K562 (cell line): Measurements from ENCODE around the gene TMEM184A. TPM values are rescaled to one million over a fixed set of nuclear protein-coding genes. Genes with fewer than 3 reads are reported as not detected.

Experiments used
- ATAC-seq: fragments of 200-7000 bp; cut with Tn5 transposase; 3 replicates; pipeline ENCODE4 v1.9.1; 2020; ENCODE audit warnings: moderate library complexity
- BruUV-seq: library from RNA; stranded (reverse); fragments of 400-500 nt; replicated peaks from 2 replicates; lab custom pipeline; 2021; lab: Mats Ljungman, UMichigan
- CTCF ChIA-PET: fragments of 300-600 bp; formaldehyde crosslinking; extraction: SDS; loops from one replicate; lab custom pipeline; 2021; ENCODE audit warnings: low intra/inter-chr PET ratio; lab: Yijun Ruan, JAX
- POLR2A ChIA-PET: fragments of 300-600, 350-650 bp; sonication (Branson Sonifier 250); formaldehyde crosslinking; extraction: SDS; loops from one replicate; lab custom pipeline; 2021; ENCODE audit warnings: antibody characterized with exemption, inconsistent platforms; lab: Yijun Ruan, JAX
- DNase-seq, 4 experiments: peaks; one replicate each; pipeline versions ENCODE4 v3.0.0 to v3.0.0-alpha.2; 2011 to 2018; ENCODE audit warnings: low spot score in 3 of 4, mixed read lengths in 3 of 4; ENCODE audit errors: extremely low read depth in 1 of 4
- FAIRE-seq: peaks from 2 replicates; lab custom pipeline; 2011; peaks lifted over from hg19 to GRCh38; lab: Jason Lieb, UNC
- H2AFZ ChIP-seq: 2 replicates; pipeline ENCODE4 v1.6.0; 2011; ENCODE audit warnings: low read depth, low read length, control low read depth, inconsistent platforms
- H3K27ac ChIP-seq: fragments of 200-600 bp; 3 replicates; pipeline ENCODE4 v1.8.0; 2011; ENCODE audit warnings: low read depth, mild to moderate bottlenecking, control low read depth, inconsistent platforms, low read length, moderate library complexity, mixed read lengths; ENCODE audit errors: extremely low read depth
- H3K27me3 ChIP-seq, 2 experiments: fragments of 300-600 bp in 1 of 2; 2 replicates in 1 of 2; 3 replicates in 1 of 2; pipeline versions ENCODE4 v1.6.0 to v1.8.0; 2011; ENCODE audit warnings: inconsistent platforms in 2 of 2, low read length in 2 of 2, mild to moderate bottlenecking in 1 of 2, mixed read lengths in 1 of 2, moderate library complexity in 1 of 2; ENCODE audit not compliant: control insufficient read depth in 2 of 2, insufficient read depth in 2 of 2
- H3K36me3 ChIP-seq: fragments of 300-600 bp; 3 replicates; pipeline ENCODE4 v1.8.0; 2011; ENCODE audit warnings: mild to moderate bottlenecking, low read length, inconsistent platforms; ENCODE audit not compliant: control insufficient read depth, insufficient read depth
- H3K4me1 ChIP-seq, 2 experiments: fragments of 200-600 bp in 1 of 2; replicated peaks in 1 of 2; 2 replicates in 1 of 2; 3 replicates in 1 of 2; pipeline versions ENCODE4 v1.5.1 to v1.8.0; 2011; ENCODE audit warnings: inconsistent platforms in 2 of 2, low read length in 2 of 2, mild to moderate bottlenecking in 1 of 2, mixed read lengths in 1 of 2, moderate library complexity in 1 of 2; ENCODE audit not compliant: control insufficient read depth in 2 of 2, insufficient read depth in 2 of 2
- H3K4me2 ChIP-seq: 2 replicates; pipeline ENCODE4 v1.6.1; 2011; ENCODE audit warnings: low read length, control low read depth, inconsistent platforms, mixed read lengths; ENCODE audit not compliant: insufficient read depth
- H3K4me3 ChIP-seq: fragments of 200-600 bp; sonication (generic), shearing (Covaris generic); 2 replicates; pipeline ENCODE4 v1.5.1; 2016; ENCODE audit warnings: control low read depth, inconsistent platforms
- H3K79me2 ChIP-seq: fragments of 200-600 bp; 3 replicates; pipeline ENCODE4 v1.8.0; 2011; ENCODE audit warnings: low read length, inconsistent platforms; ENCODE audit not compliant: control insufficient read depth, insufficient read depth
- H3K9ac ChIP-seq, 2 experiments: 2 replicates each; pipeline versions ENCODE4 v1.6.0 to v1.6.1; 2011; ENCODE audit warnings: low read depth in 2 of 2, low read length in 2 of 2, control low read depth in 1 of 2, inconsistent platforms in 1 of 2, mild to moderate bottlenecking in 1 of 2, mixed read lengths in 1 of 2; ENCODE audit not compliant: insufficient read depth in 1 of 2
- H3K9me1 ChIP-seq: one replicate; pipeline ENCODE4 v1.6.0; 2011; ENCODE audit warnings: inconsistent platforms, mild to moderate bottlenecking, low read length, moderate library complexity; ENCODE audit not compliant: control insufficient read depth, insufficient read depth
- H3K9me3 ChIP-seq: replicated peaks from 2 replicates; pipeline ENCODE4 v1.5.1; 2011; ENCODE audit warnings: low read depth, low read length, inconsistent platforms; ENCODE audit not compliant: control insufficient read depth, insufficient read depth
- H4K20me1 ChIP-seq: replicated peaks from 2 replicates; pipeline ENCODE4 v1.6.1; 2011; ENCODE audit warnings: low read length, inconsistent platforms, mixed read lengths; ENCODE audit not compliant: control insufficient read depth, insufficient read depth
- ARNT ChIP-seq, 2 experiments: fragments of 450-650 bp; IDR thresholded peaks; 2 replicates each; pipeline ENCODE4 v1.6.1; 2016; ENCODE audit warnings: mild to moderate bottlenecking in 1 of 2
- CXXC5 ChIP-seq: fragments of 250-450 bp; sonication (Bioruptor Pico); IDR thresholded peaks from 2 replicates; pipeline ENCODE4 v1.8.0; 2022; ENCODE audit warnings: inconsistent platforms, mild to moderate bottlenecking, moderate library complexity
- EZH2 ChIP-seq: IDR thresholded peaks from 2 replicates; pipeline ENCODE4 v1.6.1; 2012; ENCODE audit warnings: low read depth, mild to moderate bottlenecking, inconsistent platforms, low read length, borderline replicate concordance
- FOSL1 ChIP-seq: fragments of 200-800 bp; sonication (Bioruptor generic); conservative IDR thresholded peaks from 2 replicates; pipeline ENCODE4 v1.6.1; 2016; ENCODE audit warnings: missing genetic modification characterization, missing compliant biosample characterization
- NCOA4 ChIP-seq: fragments of 450-650 bp; IDR thresholded peaks from 2 replicates; pipeline ENCODE4 v1.6.1; 2018; ENCODE audit warnings: mild to moderate bottlenecking; ENCODE audit not compliant: partially characterized antibody
- SAFB ChIP-seq: fragments of 200-400 bp; formaldehyde crosslinking; IDR thresholded peaks from 2 replicates; pipeline ENCODE4 v1.6.1; 2017; ENCODE audit warnings: low read depth, low read length, borderline replicate concordance
- TAL1 ChIP-seq: fragments of 450-650 bp; IDR thresholded peaks from 2 replicates; pipeline ENCODE4 v1.6.1; 2016; ENCODE audit warnings: mild to moderate bottlenecking
- WGBS: fragments of 100-300 bp; shearing (Covaris generic); methylation state at CpG from one replicate; pipeline ENCODE4 v1.1.6; 2016; ENCODE audit warnings: low coverage, mixed read lengths; ENCODE audit not compliant: insufficient coverage; ENCODE audit errors: missing lambda C conversion rate; 5-methylcytosine and 5-hydroxymethylcytosine counted together
- in situ Hi-C: fragments of 300-500 bp; cut with MboI; formaldehyde crosslinking; loops from 4 replicates; pipeline ENCODE4 v1.15.0; 2018; ENCODE audit warnings: inconsistent platforms, mixed read lengths
- intact Hi-C: fragments of 100-400 bp; cut with micrococcal nuclease; formaldehyde crosslinking; loops from 2 replicates; pipeline ENCODE4 v1.14.2; 2022
- polyA plus RNA-seq, 8 experiments: library from polyadenylated mRNA; depleted of rRNA in 4 of 8; stranded (reverse) in 5 of 8; unstranded in 3 of 8; fragments of >200 nt; fragmentation: Nextera tagmentation in 2 of 8; fragmentation: Illumina TruSeq in 1 of 8; extraction: Ambion mirVana in 2 of 8; extraction: Trizol in 1 of 8; gene quantifications; 2 replicates each; pipeline versions ENCODE4 v1.2.1 to v1.2.3, GENCODE V29; 2011 to 2014; ENCODE audit warnings: inconsistent platforms in 1 of 8, missing spikeins in 1 of 8
- total RNA-seq, 7 experiments: library from RNA; depleted of rRNA in 6 of 7; stranded (reverse); fragments of >200 nt in 6 of 7; fragmentation: Illumina TruSeq in 2 of 7; extraction: Trizol in 2 of 7; gene quantifications; 2 replicates each; pipeline versions ENCODE4 v1.2.1 to v1.2.3, GENCODE V29; 2011 to 2021; ENCODE audit warnings: low replicate concordance in 1 of 7
- TF ChIP-seq, protein P1 (sequence below): fragments of 450-650 bp; IDR thresholded peaks from 2 replicates; pipeline ENCODE4 v1.6.1; 2016; ENCODE audit warnings: low read depth, mild to moderate bottlenecking, moderate library complexity
- TF ChIP-seq, protein P2 (sequence below): fragments of 250-450 bp; sonication (Bioruptor Pico); IDR thresholded peaks from 2 replicates; pipeline ENCODE4 v1.5.0; 2021
- TF ChIP-seq, protein P3 (sequence below), 2 experiments: IDR thresholded peaks in 1 of 2; conservative IDR thresholded peaks in 1 of 2; 2 replicates each; pipeline ENCODE4 v1.6.1; 2016; ENCODE audit warnings: low read depth in 2 of 2, mild to moderate bottlenecking in 1 of 2, missing compliant biosample characterization in 1 of 2, missing genetic modification characterization in 1 of 2, moderate library complexity in 1 of 2
- TF ChIP-seq, protein P4 (sequence below): fragments of 250-450 bp; sonication (Bioruptor Pico); IDR thresholded peaks from 2 replicates; pipeline ENCODE4 v1.5.0; 2022; ENCODE audit warnings: mild to moderate bottlenecking
- TF ChIP-seq, protein P5 (sequence below): conservative IDR thresholded peaks from 2 replicates; pipeline ENCODE4 v1.6.1; 2011; ENCODE audit warnings: low read depth, mild to moderate bottlenecking, low read length; ENCODE audit not compliant: control insufficient read depth

Gene TMEM184A
- total and polyA plus RNA-seq, 9 of the 15 experiments (the other 6 are each of a cell fraction or from before 2014, with no cell fraction given): 0.10 to 0.18 (median 0.11) TPM; not detected in 6

DNA sequence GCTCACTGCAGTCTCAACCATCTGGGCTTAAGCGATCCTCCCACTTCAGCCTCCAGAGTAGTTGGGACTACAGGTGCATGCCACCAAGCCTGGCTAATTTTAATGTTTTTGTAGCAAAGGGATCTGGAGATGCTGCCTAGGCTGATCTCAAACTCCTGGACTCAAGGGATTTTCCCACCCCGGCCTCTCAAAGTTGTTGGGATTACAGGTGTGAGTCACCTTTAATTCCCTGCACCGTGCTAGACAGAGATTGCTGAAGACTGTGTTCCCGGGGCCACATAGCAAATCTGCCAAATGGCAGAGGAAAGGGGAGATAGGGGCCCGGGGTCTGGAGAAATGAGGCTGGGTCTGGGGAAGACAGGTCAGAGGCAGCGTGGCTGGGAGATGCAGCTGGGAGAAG lies 34.5 kb upstream of the TMEM184A start:
- Histone ChIP-seq H3K9me1 (no peaks in the 10 kb centered on the region), H3K27ac (no peak overlapping the region), H3K27me3 (peaks cover 60 to 76% of the 10 kb centered on the region in 2 experiments), H3K9ac (no peak overlapping the region), H4K20me1 (peaks cover 8% of the 10 kb centered on the region; the same call in 1 of the 2 replicates), H3K4me3 (no peak overlapping the region), H3K79me2 (no peaks in the 10 kb centered on the region), H2AFZ (no peak overlapping the region), H3K9me3 (no peaks in the 10 kb centered on the region), H3K4me2 (no peak overlapping the region), H3K36me3 (no peaks in the 10 kb centered on the region), H3K4me1 (peaks cover 0 to 31% of the 10 kb centered on the region in 2 experiments; a peak in 2 of 5 replicates)
- intact Hi-C loops (no loop called here), in situ Hi-C loops (no loop called here)
- no peak for TF ChIP-seq EZH2
- TF ChIP-seq FOSL1 (tag): no peak
- TF ChIP-seq, protein P1, sequence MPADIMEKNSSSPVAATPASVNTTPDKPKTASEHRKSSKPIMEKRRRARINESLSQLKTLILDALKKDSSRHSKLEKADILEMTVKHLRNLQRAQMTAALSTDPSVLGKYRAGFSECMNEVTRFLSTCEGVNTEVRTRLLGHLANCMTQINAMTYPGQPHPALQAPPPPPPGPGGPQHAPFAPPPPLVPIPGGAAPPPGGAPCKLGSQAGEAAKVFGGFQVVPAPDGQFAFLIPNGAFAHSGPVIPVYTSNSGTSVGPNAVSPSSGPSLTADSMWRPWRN: no peak
- no peak for TF ChIP-seq ARNT (IDR thresholded peaks at IDR 0.05)
- TF ChIP-seq, protein P2, sequence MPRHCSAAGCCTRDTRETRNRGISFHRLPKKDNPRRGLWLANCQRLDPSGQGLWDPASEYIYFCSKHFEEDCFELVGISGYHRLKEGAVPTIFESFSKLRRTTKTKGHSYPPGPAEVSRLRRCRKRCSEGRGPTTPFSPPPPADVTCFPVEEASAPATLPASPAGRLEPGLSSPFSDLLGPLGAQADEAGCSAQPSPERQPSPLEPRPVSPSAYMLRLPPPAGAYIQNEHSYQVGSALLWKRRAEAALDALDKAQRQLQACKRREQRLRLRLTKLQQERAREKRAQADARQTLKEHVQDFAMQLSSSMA (CRISPR knock-in tag): no peak
- TF ChIP-seq, protein P3, sequence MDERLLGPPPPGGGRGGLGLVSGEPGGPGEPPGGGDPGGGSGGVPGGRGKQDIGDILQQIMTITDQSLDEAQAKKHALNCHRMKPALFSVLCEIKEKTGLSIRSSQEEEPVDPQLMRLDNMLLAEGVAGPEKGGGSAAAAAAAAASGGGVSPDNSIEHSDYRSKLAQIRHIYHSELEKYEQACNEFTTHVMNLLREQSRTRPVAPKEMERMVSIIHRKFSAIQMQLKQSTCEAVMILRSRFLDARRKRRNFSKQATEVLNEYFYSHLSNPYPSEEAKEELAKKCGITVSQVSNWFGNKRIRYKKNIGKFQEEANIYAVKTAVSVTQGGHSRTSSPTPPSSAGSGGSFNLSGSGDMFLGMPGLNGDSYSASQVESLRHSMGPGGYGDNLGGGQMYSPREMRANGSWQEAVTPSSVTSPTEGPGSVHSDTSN (CRISPR knock-in tag; IDR thresholded peaks at IDR 0.05; ENCODE audit: low read depth): no peak
- TF ChIP-seq, protein P3 (tag; conservative IDR thresholded peaks at IDR 0.05; ENCODE audit: low read depth): no peak
- no peak for TF ChIP-seq CXXC5 (CRISPR knock-in tag)
- no peak for TF ChIP-seq SAFB
- TF ChIP-seq, protein P4, sequence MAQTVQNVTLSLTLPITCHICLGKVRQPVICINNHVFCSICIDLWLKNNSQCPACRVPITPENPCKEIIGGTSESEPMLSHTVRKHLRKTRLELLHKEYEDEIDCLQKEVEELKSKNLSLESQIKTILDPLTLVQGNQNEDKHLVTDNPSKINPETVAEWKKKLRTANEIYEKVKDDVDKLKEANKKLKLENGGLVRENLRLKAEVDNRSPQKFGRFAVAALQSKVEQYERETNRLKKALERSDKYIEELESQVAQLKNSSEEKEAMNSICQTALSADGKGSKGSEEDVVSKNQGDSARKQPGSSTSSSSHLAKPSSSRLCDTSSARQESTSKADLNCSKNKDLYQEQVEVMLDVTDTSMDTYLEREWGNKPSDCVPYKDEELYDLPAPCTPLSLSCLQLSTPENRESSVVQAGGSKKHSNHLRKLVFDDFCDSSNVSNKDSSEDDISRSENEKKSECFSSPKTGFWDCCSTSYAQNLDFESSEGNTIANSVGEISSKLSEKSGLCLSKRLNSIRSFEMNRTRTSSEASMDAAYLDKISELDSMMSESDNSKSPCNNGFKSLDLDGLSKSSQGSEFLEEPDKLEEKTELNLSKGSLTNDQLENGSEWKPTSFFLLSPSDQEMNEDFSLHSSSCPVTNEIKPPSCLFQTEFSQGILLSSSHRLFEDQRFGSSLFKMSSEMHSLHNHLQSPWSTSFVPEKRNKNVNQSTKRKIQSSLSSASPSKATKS: no peak
- TF ChIP-seq, protein P5, sequence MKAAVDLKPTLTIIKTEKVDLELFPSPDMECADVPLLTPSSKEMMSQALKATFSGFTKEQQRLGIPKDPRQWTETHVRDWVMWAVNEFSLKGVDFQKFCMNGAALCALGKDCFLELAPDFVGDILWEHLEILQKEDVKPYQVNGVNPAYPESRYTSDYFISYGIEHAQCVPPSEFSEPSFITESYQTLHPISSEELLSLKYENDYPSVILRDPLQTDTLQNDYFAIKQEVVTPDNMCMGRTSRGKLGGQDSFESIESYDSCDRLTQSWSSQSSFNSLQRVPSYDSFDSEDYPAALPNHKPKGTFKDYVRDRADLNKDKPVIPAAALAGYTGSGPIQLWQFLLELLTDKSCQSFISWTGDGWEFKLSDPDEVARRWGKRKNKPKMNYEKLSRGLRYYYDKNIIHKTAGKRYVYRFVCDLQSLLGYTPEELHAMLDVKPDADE: no peak
- no peak for TF ChIP-seq NCOA4
- TF ChIP-seq TAL1: no peak
- CTCF ChIA-PET: no interaction called here
- POLR2A ChIA-PET: interaction anchor here (0.6 to 1.3 kb wide), 4 partner anchors 10 to 763 kb away, joined by 3 to 6 read pairs (median 3); partner anchors contain the start of genes MRM2 and NUDT1
- FAIRE-seq (no peak), ATAC-seq (no peak), DNase-seq (no peak)
- WGBS: 8% methylated on average over 6 of the region's 6 CpGs
- BruUV-seq: no TSS peak
